Fibroblast of the aortic adventitia (primary cell): ENCODE measurements around the gene UBALD1. TPM values are rescaled to one million over a fixed set of nuclear protein-coding genes. Genes with fewer than 3 reads are reported as not detected.

Source experiments
- DNase-seq: peaks from one replicate; pipeline ENCODE4 v3.0.0-alpha.2; 2010; ENCODE audit warnings: low read depth
- H3K4me3 ChIP-seq: 2 replicates; pipeline ENCODE4 v1.5.1; 2011; ENCODE audit warnings: low read depth, mild to moderate bottlenecking, control low read depth, low read length, moderate library complexity
- total RNA-seq: library from RNA; depleted of rRNA; stranded (reverse); fragments of >200 nt; gene quantifications from 2 replicates; pipeline ENCODE4 v1.2.3, GENCODE V29; 2012; ENCODE audit warnings: low replicate concordance
- TF ChIP-seq, protein P1 (sequence below): IDR thresholded peaks from 2 replicates; pipeline ENCODE4 v1.5.1; 2011; ENCODE audit warnings: mild to moderate bottlenecking, low read length, control low read depth, inconsistent platforms; ENCODE audit not compliant: insufficient read depth

Gene UBALD1
- total RNA-seq, 1 donor = 5.2 TPM

DNA sequence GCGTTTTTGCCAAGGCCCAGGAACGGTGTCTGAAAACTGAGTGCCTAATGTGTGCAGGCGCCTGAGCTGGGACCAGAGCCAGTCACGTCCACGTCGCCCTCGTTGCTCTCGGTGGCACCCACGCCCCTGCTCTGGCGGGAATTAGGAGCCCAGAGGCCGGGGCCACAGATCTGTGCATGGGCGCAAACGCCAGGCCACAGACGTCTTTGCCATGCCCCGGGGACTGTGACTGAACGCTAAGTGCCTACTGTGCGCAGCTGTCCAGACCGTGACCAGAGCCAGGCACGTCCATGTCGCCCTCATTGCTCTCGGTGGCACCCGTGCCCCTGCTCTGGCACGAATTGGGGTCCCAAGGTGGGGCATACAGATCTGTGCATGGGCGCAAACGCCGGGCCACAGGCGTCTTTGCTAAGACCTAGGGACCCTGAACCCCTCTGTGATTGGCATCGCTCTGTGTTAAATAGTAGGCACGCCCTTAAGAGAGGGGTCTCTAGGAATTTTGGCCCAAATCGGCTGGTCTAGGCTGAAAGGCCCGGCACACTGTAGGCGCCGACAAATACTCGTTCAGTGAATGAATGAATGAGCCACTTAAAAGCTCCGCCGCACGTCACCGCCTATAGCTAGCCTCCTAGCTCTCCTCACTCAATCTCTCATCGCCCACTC, 827 bp upstream of the UBALD1 start:
- TF ChIP-seq, protein P1, sequence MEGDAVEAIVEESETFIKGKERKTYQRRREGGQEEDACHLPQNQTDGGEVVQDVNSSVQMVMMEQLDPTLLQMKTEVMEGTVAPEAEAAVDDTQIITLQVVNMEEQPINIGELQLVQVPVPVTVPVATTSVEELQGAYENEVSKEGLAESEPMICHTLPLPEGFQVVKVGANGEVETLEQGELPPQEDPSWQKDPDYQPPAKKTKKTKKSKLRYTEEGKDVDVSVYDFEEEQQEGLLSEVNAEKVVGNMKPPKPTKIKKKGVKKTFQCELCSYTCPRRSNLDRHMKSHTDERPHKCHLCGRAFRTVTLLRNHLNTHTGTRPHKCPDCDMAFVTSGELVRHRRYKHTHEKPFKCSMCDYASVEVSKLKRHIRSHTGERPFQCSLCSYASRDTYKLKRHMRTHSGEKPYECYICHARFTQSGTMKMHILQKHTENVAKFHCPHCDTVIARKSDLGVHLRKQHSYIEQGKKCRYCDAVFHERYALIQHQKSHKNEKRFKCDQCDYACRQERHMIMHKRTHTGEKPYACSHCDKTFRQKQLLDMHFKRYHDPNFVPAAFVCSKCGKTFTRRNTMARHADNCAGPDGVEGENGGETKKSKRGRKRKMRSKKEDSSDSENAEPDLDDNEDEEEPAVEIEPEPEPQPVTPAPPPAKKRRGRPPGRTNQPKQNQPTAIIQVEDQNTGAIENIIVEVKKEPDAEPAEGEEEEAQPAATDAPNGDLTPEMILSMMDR = no peak
- peak overlapping the region; percentile 83 for H3K4me3 ChIP-seq
- DNase-seq = no peak

DNA sequence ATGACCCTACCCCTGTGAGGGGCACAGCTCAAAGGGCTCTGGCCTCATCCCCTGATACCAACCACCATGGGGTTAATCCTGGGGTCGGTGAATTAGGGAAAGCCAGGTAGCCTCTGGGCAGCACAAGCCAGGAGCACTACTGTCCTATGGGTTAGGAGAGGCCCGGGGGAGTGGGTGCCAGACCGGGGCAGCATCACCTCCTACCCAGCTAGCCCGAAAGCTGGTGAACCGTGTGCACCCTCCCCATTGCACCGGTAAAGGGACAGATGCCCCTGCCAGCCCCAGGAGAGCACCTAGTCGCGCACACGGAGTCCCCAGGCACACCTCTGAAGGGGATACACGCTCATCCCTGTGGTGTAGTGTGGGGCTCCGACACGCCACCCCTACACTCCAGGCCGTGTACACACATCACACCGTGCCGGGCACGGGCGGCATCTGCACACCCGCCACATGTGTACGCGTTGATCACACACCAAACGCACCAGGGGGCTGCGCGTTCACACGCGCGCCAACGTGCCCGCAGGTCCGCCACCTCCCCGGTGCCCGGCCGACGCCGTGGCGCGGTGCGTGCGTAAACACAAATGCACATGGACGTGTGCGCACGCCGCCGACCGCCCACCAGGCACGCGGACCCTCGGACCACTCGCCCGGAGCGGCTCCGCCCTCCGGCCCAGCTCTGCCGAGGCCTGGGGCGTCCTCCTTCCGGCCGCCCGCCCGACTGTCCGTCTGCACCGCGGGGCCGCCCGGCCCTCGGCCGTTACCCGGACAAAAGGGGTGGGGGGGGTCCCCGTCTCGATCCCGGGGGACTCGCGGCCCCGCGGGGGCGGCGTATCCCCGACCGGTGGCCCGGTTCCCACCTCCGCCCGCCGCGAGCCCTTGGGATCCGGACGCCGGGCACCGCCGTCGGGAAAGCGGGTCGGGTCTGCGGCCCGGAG, 785 bp downstream of the UBALD1 start:
- TF ChIP-seq, protein P1 = no peak
- DNase-seq = peak; percentile 25

DNA sequence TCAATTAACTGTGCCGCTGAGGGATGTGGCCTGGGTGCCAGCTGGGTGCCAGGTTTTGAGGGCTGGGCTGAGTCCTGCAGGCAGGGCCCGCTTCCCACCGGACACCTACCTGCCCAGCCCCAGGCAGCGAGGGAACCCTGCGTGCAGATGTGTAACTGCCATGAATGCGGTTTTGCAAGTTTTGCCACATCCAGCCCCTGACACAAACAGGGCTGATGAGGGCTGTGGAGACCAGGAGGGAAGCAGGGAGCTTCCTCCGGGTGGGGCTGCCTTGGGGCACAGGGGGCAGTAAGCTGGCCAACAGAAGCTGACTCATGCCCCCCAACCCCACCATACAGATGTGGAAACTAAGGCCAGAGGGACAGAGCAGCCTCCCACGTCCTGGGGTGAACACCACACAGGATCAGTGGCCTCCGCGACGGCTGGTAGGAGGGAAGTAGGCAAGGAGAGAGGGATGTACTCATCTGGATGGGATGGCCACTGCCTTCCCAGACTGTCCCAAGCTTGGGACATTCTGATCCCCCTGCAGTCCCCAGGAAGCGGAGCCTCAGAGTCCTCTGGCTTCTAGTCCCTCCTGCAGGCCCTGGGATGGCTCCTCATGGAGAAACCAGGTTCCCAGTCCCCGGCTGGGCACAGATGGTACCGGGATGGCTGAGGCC, 1.6 kb downstream of the UBALD1 start:
- DNase-seq = peak; percentile 7
- H3K4me3 ChIP-seq = peak overlapping the region; percentile 83
- TF ChIP-seq, protein P1 = no peak

More for the DNA sequence above, 785 bp downstream of the UBALD1 start:
- H3K4me3 ChIP-seq = peak overlapping the region; percentile 83

DNA sequence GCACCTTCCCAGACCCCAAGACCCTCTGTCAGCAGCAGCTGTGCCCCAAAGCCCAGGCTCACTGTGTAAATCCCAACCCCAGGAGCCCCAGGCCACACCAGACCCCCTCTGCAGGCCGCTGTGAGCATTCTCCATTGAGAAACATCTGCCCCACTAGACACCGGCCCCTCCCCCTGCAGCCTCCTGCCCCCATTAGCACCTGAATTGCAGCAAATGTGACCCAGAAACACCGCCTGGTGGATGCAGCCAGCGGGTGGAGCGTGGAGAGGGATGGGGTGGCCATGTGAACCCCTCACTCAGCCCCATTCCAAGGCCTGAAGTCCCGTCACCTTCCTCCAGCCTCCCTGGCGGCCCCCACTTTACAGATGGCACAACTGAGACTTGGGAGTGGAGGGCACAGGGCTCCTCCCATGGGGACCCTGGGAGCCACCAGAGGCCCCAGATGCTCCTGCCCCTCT, 2.2 kb downstream of the UBALD1 start:
- TF ChIP-seq, protein P1 = no peak
- H3K4me3 ChIP-seq = peak overlapping the region; percentile 83
- no peak for DNase-seq

DNA sequence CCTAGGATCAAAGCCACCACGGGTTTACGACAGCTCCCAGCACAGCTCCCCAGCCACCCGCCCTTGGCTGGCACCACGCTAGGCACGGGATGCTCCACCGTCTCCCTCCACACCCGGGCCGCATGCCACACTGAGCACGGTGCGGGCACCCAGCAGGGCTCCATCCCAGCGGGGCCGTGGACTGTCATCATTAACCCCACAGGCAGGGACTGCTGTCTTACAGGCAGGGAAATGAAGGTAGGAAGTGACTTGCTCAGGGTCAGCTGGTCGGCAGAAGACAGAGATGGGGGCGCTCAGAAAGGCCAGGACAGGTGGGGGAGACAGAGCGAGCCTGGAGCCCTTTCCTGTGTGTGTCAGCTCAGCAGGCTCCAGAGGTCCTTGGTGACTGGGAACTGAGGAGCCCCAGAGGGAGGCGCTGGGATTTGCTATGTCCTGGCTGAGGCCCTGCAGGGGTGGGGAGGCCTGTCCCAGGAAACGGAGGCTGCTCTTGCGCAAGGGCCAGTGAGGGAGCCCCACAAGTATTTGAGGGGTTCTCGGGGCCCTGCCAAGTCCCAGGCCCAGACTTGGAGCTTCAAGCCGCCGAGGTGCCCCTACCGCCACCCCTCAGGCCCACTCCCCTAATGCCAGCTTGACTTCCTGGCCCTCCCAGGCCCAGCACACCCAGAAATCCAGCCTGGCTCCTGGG, 3.2 kb downstream of the UBALD1 start:
- TF ChIP-seq, protein P1 = no peak
- H3K4me3 ChIP-seq = no peak overlapping the region
- no peak for DNase-seq
